ENCODE data around the gene ZNF610. TPM values are rescaled to one million over a fixed set of nuclear protein-coding genes. Genes with fewer than 3 reads are reported as not detected.

The ZNF610 gene
- total and polyA plus RNA-seq, 2 of the 13 experiments (the other 11 are each of a cell fraction or from before 2014, with no cell fraction given), result 0.32 to 0.69 TPM

- TF ChIP-seq AFF4 (CRISPR knock-in tag; IDR thresholded peaks at IDR 0.05) (no peak), NAIF1 (CRISPR knock-in tag; IDR thresholded peaks at IDR 0.05; ENCODE audit: borderline replicate concordance) (no peak), ZBTB2 (CRISPR knock-in tag; IDR thresholded peaks at IDR 0.05; ENCODE audit: low read depth) (no peak), MATR3 (CRISPR knock-in tag; IDR thresholded peaks at IDR 0.05) (no peak), ZNF34 (CRISPR knock-in tag; IDR thresholded peaks at IDR 0.05; ENCODE audit: borderline replicate concordance) (no peak; the same call in 1 of the 2 replicates), IKZF5 (CRISPR knock-in tag; IDR thresholded peaks at IDR 0.05) (no peak), CREM (IDR thresholded peaks at IDR 0.05) (peak; percentile 22; the same call in 1 of the 2 replicates), CREM (CRISPR knock-in tag; IDR thresholded peaks at IDR 0.05) (no peak), ZFP90 (CRISPR knock-in tag; IDR thresholded peaks at IDR 0.05; ENCODE audit: borderline replicate concordance) (no peak), TP53 (CRISPR knock-in tag; conservative IDR thresholded peaks at IDR 0.05) (no peak), ZNF503 (CRISPR knock-in tag; IDR thresholded peaks at IDR 0.05) (no peak), HNRNPK (IDR thresholded peaks at IDR 0.05; ENCODE audit: low read depth, low read length, poor library complexity, severe bottlenecking) (no peak), ZBTB10 (CRISPR knock-in tag; IDR thresholded peaks at IDR 0.05; ENCODE audit: borderline replicate concordance) (no peak), ARID3A (IDR thresholded peaks at IDR 0.05; ENCODE audit: low read depth, low read length) (no peak)
Measured at GRCh38 chr19:52296773-52297600, 39.1 kb upstream of the ZNF610 start, which contains the start of gene ZNF480 (continued).

Data from HepG2 (cell line).